ENCODE data around the gene SLC44A1.
A peak's percentile ranks its signal among the peaks of the same experiment; 100 is the strongest.

SLC44A1 gene

DNA sequence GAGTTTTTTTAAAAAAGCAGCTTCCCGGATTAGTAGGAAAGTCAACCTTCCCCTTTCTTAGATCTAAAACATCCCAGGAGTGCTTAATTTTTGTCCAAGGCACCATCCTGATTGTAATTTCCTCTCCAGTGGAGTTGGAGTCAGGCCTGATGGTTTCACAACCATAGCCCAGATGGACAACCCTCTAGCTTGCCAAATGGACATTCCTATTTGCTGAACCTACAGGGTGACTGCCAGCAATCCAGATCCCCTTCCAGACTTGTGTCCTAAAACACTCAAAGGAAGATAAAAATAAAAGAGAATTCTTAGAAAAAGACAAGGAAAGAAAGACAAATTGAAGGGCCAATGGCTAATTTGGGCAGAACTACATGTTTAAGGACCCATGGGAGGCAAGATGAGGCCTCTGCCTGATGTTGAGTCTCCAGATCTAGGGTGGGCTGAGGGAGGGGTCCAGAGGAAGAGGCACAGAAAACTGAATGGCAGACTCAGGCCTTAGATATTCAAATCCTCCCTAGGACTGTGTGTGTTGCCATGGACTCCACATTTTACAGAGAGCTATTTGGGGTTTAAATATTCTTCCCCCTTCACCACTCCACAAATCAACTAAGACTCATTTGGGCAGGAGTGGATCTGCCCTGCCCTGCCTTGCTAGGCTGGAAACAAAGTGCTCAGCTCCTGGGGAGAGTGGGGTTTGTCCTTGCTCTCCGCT, 38.5 kb upstream of the SLC44A1 start:
- Histone ChIP-seq H3K4me2 (ENCODE audit: low read length) (no peak overlapping the region), H3K4me1 (peaks cover 6% of the 10 kb centered on the region), H3K27ac (peak overlapping the region; percentile 19), H3K27me3 (ENCODE audit: control insufficient read depth, insufficient read depth, low read length) (no peaks in the 10 kb centered on the region), H3K9me3 (ENCODE audit: control insufficient read depth, low read length) (no peaks in the 10 kb centered on the region), H3K4me3 (ENCODE audit: low read depth, low read length) (no peak overlapping the region), H3K36me3 (ENCODE audit: control insufficient read depth, insufficient read depth, low read length) (no peaks in the 10 kb centered on the region), H2AFZ (peak overlapping the region; percentile 28), H3K9ac (no peak overlapping the region), H3K79me2 (no peaks in the 10 kb centered on the region)
- TF ChIP-seq, protein P1, sequence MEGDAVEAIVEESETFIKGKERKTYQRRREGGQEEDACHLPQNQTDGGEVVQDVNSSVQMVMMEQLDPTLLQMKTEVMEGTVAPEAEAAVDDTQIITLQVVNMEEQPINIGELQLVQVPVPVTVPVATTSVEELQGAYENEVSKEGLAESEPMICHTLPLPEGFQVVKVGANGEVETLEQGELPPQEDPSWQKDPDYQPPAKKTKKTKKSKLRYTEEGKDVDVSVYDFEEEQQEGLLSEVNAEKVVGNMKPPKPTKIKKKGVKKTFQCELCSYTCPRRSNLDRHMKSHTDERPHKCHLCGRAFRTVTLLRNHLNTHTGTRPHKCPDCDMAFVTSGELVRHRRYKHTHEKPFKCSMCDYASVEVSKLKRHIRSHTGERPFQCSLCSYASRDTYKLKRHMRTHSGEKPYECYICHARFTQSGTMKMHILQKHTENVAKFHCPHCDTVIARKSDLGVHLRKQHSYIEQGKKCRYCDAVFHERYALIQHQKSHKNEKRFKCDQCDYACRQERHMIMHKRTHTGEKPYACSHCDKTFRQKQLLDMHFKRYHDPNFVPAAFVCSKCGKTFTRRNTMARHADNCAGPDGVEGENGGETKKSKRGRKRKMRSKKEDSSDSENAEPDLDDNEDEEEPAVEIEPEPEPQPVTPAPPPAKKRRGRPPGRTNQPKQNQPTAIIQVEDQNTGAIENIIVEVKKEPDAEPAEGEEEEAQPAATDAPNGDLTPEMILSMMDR (IDR thresholded peaks at IDR 0.05) = no peak

DNA sequence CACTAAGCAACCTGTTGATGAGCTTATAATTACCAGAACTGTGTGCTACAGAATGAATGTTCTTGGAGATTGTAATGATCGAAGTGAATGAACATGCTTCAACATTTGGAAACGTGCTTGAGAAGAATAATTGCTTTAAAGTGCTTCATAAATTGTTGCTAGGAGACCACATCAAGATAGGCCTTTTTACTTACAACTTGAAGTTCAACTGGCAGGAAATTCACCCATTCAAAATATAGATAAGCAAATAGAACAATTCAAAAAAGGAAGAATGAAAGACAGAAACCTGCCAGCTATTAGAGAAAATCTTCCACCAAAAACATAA, 38.0 kb upstream of the SLC44A1 start:
- Histone ChIP-seq H3K27me3 (ENCODE audit: control insufficient read depth, insufficient read depth, low read length) (no peaks in the 10 kb centered on the region), H3K36me3 (ENCODE audit: control insufficient read depth, insufficient read depth, low read length) (no peaks in the 10 kb centered on the region), H2AFZ (no peak overlapping the region), H3K4me1 (peaks cover 6% of the 10 kb centered on the region), H3K79me2 (no peaks in the 10 kb centered on the region), H3K9me3 (ENCODE audit: control insufficient read depth, low read length) (no peaks in the 10 kb centered on the region), H3K27ac (peak overlapping the region; percentile 19), H3K9ac (no peak overlapping the region), H3K4me2 (ENCODE audit: low read length) (no peak overlapping the region), H3K4me3 (ENCODE audit: low read depth, low read length) (no peak overlapping the region)
- TF ChIP-seq, protein P1 (IDR thresholded peaks at IDR 0.05) = no peak

DNA sequence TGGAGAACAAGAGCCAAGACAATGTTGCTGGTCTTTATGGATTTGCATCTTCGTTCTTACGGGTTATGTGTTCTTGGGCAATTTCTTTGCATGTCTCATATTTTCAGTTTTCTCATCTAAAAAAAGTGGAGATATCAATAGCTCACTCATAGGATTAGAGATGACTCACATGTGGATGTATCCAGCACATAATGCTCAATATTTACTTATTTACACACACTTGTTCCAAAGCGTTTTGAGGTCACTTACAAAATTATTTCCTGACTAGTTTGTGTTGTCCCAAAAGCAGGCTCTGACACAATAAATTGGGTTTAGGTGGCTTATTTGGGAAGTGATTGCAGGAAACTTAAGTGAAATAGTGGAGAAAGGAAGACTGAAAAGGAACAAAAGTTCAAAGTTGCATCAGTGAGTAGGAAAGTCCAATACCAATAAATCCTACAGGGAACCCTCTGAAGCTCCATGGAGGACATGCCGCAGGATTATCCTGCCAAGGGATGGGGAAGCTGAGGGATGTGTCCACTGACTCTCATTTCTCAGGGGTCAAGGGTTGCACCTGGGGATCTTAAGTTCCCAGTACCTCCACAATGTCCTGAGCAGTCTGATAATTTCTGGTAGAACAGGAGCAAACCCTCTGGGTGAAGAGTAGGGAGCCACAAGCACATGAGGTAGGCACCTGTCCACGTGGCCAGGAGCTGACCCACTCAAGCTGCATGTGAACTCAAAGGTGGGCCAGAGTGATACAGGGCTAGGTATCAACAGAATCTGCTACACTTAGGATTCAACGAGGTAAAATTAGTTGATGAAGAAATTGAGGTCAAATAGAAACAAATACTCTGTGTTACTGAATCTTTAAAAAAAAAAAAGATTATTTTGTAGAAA, 37.4 kb upstream of the SLC44A1 start:
- H3K4me2 ChIP-seq (ENCODE audit: low read length) = no peak overlapping the region
- no peak overlapping the region for H2AFZ ChIP-seq
- H3K27ac ChIP-seq = peak overlapping the region; percentile 29
- H3K79me2 ChIP-seq = no peaks in the 10 kb centered on the region
- H3K36me3 ChIP-seq (ENCODE audit: control insufficient read depth, insufficient read depth, low read length) = no peaks in the 10 kb centered on the region
- H3K4me3 ChIP-seq (ENCODE audit: low read depth, low read length) = no peak overlapping the region
- TF ChIP-seq, protein P1 (IDR thresholded peaks at IDR 0.05) = no peak
- H3K9me3 ChIP-seq (ENCODE audit: control insufficient read depth, low read length) = no peaks in the 10 kb centered on the region
- H3K4me1 ChIP-seq = peaks cover 6% of the 10 kb centered on the region
- H3K27me3 ChIP-seq (ENCODE audit: control insufficient read depth, insufficient read depth, low read length) = no peaks in the 10 kb centered on the region
- no peak overlapping the region for H3K9ac ChIP-seq

DNA sequence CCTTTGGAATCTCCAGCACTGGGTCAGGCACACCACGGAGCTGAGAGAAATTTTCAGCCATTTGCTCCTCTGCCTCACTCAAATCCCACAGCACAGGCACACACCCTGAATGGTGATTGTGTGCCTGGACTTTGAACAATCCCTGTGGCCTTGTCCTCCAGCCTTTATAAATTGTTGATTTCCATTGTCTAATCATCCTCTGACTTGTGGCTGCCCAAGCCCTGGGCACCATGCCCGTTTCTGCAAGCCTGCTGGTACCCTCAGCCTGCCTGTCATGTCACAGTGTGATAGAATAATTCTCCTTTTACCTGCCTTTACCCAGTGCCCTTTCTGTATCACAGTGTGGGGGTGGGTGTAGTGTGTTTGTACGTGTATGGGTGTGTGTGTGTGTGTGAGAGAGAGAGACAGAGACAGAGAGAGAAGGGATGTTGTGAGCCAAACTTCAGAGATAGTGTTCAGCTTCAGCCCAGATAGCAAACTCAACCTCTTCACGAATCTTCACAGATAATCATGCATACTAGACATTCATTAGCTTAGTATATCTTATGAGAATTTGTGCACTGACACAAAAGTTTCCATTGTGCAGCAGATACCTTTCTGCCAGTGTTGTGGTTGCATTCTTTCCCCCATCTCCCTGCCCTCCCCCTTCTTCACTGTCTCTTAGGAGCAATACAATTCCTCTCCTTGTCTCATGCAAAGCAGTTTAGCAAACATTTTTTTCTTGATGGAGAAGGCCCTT, 27.8 kb upstream of the SLC44A1 start:
- no peak overlapping the region for H3K4me3 ChIP-seq (ENCODE audit: low read depth, low read length)
- peak overlapping the region; percentile 28 for H2AFZ ChIP-seq
- H3K27me3 ChIP-seq (ENCODE audit: control insufficient read depth, insufficient read depth, low read length) = no peaks in the 10 kb centered on the region
- no peaks in the 10 kb centered on the region for H3K36me3 ChIP-seq (ENCODE audit: control insufficient read depth, insufficient read depth, low read length)
- peaks cover 20% of the 10 kb centered on the region for H3K4me1 ChIP-seq
- TF ChIP-seq, protein P1 (IDR thresholded peaks at IDR 0.05) = no peak
- no peaks in the 10 kb centered on the region for H3K9me3 ChIP-seq (ENCODE audit: control insufficient read depth, low read length)
- H3K4me2 ChIP-seq (ENCODE audit: low read length) = no peak overlapping the region
- peak overlapping the region; percentile 65 for H3K27ac ChIP-seq
- H3K79me2 ChIP-seq = no peaks in the 10 kb centered on the region
- H3K9ac ChIP-seq = no peak overlapping the region

All from parathyroid adenoma (tissue), 2 donors.